GM19468 (cell line): ENCODE results near the gene OR52K1.
"Not testable (repeated sequence)": the region's sequence is repeated elsewhere in the genome, so short reads cannot be mapped to it uniquely, and the experiment has no call there.

Experiments
- ATAC-seq: cut with Tn5 transposase; IDR thresholded peaks from one replicate; pipeline ENCODE4 v1.9.1; 2021; ENCODE audit warnings: mild to moderate bottlenecking, moderate library complexity, moderate number of reproducible peaks; ENCODE audit not compliant: unreplicated experiment; ENCODE audit errors: extremely low read depth

Gene OR52K1

GRCh38 chr11:4484310-4484709 is 1.9 kb downstream of the OR52K1 start:
- no peak for ATAC-seq

GRCh38 chr11:4491405-4491804 is 9.0 kb downstream of the OR52K1 start:
- ATAC-seq: not testable (repeated sequence)

- no peak for ATAC-seq
Observed at GRCh38 chr11:4491878-4492606, 9.6 kb downstream of the OR52K1 start.

GRCh38 chr11:4493480-4493818 is 11.0 kb downstream of the OR52K1 start:
- ATAC-seq: no peak

GRCh38 chr11:4495487-4495886 is 13.0 kb downstream of the OR52K1 start:
- ATAC-seq: no peak

- no peak for ATAC-seq
Observed at GRCh38 chr11:4495986-4496385, 13.5 kb downstream of the OR52K1 start.

- ATAC-seq: no peak
Observed at GRCh38 chr11:4496557-4497248, 14.3 kb downstream of the OR52K1 start.

GRCh38 chr11:4508886-4509285 is 26.4 kb downstream of the OR52K1 start:
- ATAC-seq: no peak

GRCh38 chr11:4511282-4512245 is 29.1 kb downstream of the OR52K1 start:
- ATAC-seq: no peak

GRCh38 chr11:4514196-4514595 is 31.8 kb downstream of the OR52K1 start:
- ATAC-seq: no peak

- ATAC-seq: no peak
Observed at GRCh38 chr11:4522339-4522738, 39.9 kb downstream of the OR52K1 start.

- no peak for ATAC-seq
Observed at GRCh38 chr11:4522752-4523151, 40.3 kb downstream of the OR52K1 start.

- ATAC-seq: no peak
Observed at GRCh38 chr11:4523666-4524065, 41.2 kb downstream of the OR52K1 start.

GRCh38 chr11:4527926-4528325 is 45.5 kb downstream of the OR52K1 start:
- ATAC-seq: no peak

- not testable (repeated sequence) for ATAC-seq
Observed at GRCh38 chr11:4531686-4532085, 49.2 kb downstream of the OR52K1 start.

GRCh38 chr11:4539603-4540219 is 57.3 kb downstream of the OR52K1 start:
- ATAC-seq: no peak

GRCh38 chr11:4541071-4541470 is 58.6 kb downstream of the OR52K1 start:
- no peak for ATAC-seq
